HepG2 (cell line): ENCODE results near the gene NCOA7. TPM values are rescaled to one million over a fixed set of nuclear protein-coding genes. Genes with fewer than 3 reads are reported as not detected.

ENCODE experiments used
- DNMT1 ChIP-seq: sonication (generic); formaldehyde crosslinking; IDR thresholded peaks from 2 replicates; pipeline ENCODE4 v1.5.1; 2020; ENCODE audit warnings: mild to moderate bottlenecking, missing genetic modification reagents
- MYNN ChIP-seq: sonication (generic); formaldehyde crosslinking; IDR thresholded peaks from 2 replicates; pipeline ENCODE4 v1.4.0; 2020; ENCODE audit warnings: mild to moderate bottlenecking, low read depth, missing genetic modification reagents
- NR2F1 ChIP-seq, 2 experiments: fragments of 450-650 bp in 1 of 2; formaldehyde crosslinking in 1 of 2; IDR thresholded peaks; 2 replicates each; pipeline versions ENCODE4 v1.5.0 to v1.6.1; 2016 to 2020; ENCODE audit warnings: mild to moderate bottlenecking in 1 of 2, missing compliant biosample characterization in 1 of 2, missing genetic modification reagents in 1 of 2, moderate library complexity in 1 of 2
- POLR2A ChIP-seq, 2 experiments: IDR thresholded peaks; 2 replicates each; pipeline ENCODE4 v1.6.1; 2011; ENCODE audit warnings: low read depth in 2 of 2, low read length in 2 of 2, mild to moderate bottlenecking in 1 of 2, moderate library complexity in 1 of 2; ENCODE audit not compliant: insufficient read depth in 1 of 2
- ZNF850 ChIP-seq: sonication (generic); formaldehyde crosslinking; conservative IDR thresholded peaks from 2 replicates; pipeline ENCODE4 v1.9.0; 2021; ENCODE audit warnings: mild to moderate bottlenecking, missing genetic modification reagents
- polyA plus RNA-seq, 8 experiments: library from polyadenylated mRNA; depleted of rRNA in 3 of 8; stranded (reverse) in 7 of 8; unstranded in 1 of 8; fragments of >200 nt; fragmentation: Illumina TruSeq in 4 of 8; extraction: Trizol in 4 of 8; gene quantifications; 2 replicates each; pipeline versions ENCODE4 v1.2.1 to v1.2.3, GENCODE V29; 2011 to 2016; ENCODE audit warnings: low read depth in 4 of 8, missing spikeins in 1 of 8, mixed read lengths in 1 of 8; ENCODE audit not compliant: insufficient read depth in 1 of 8
- total RNA-seq, 5 experiments: library from RNA; depleted of rRNA; stranded (reverse); fragments of >200 nt; fragmentation: Illumina TruSeq; extraction: Trizol; gene quantifications; 2 replicates each; pipeline ENCODE4 v1.2.3, GENCODE V29; 2016; ENCODE audit warnings: low read depth in 1 of 5
- TF ChIP-seq, protein P1 (sequence below): sonication (generic); formaldehyde crosslinking; IDR thresholded peaks from one replicate; pipeline ENCODE4 v1.5.1; 2020; ENCODE audit warnings: mild to moderate bottlenecking, missing genetic modification reagents; ENCODE audit errors: not compliant biosample characterization

The NCOA7 gene
- total and polyA plus RNA-seq, 2 of the 13 experiments (the other 11 are each of a cell fraction or from before 2014, with no cell fraction given), result 13.6 to 20.8 TPM

DNA sequence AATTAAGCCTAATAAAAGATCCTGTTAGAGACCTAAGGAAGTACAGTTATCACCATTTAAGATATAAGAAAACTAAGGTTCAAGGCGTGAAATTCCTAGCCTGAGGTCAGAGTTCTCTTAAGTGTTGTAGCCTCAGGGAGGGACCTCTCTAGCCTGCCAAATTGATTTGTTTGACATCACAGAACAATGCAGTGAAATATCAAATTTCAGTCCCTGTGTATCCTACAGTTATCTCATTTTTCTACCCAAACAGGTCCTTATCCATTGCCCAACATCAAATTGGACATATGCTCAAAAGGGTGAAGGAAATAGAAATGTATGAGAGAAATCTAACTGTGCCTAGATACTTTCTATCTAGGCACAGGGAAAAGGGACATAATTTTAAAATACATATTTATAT lies 63.0 kb downstream of the NCOA7 start (continued):
- TF ChIP-seq, protein P1, sequence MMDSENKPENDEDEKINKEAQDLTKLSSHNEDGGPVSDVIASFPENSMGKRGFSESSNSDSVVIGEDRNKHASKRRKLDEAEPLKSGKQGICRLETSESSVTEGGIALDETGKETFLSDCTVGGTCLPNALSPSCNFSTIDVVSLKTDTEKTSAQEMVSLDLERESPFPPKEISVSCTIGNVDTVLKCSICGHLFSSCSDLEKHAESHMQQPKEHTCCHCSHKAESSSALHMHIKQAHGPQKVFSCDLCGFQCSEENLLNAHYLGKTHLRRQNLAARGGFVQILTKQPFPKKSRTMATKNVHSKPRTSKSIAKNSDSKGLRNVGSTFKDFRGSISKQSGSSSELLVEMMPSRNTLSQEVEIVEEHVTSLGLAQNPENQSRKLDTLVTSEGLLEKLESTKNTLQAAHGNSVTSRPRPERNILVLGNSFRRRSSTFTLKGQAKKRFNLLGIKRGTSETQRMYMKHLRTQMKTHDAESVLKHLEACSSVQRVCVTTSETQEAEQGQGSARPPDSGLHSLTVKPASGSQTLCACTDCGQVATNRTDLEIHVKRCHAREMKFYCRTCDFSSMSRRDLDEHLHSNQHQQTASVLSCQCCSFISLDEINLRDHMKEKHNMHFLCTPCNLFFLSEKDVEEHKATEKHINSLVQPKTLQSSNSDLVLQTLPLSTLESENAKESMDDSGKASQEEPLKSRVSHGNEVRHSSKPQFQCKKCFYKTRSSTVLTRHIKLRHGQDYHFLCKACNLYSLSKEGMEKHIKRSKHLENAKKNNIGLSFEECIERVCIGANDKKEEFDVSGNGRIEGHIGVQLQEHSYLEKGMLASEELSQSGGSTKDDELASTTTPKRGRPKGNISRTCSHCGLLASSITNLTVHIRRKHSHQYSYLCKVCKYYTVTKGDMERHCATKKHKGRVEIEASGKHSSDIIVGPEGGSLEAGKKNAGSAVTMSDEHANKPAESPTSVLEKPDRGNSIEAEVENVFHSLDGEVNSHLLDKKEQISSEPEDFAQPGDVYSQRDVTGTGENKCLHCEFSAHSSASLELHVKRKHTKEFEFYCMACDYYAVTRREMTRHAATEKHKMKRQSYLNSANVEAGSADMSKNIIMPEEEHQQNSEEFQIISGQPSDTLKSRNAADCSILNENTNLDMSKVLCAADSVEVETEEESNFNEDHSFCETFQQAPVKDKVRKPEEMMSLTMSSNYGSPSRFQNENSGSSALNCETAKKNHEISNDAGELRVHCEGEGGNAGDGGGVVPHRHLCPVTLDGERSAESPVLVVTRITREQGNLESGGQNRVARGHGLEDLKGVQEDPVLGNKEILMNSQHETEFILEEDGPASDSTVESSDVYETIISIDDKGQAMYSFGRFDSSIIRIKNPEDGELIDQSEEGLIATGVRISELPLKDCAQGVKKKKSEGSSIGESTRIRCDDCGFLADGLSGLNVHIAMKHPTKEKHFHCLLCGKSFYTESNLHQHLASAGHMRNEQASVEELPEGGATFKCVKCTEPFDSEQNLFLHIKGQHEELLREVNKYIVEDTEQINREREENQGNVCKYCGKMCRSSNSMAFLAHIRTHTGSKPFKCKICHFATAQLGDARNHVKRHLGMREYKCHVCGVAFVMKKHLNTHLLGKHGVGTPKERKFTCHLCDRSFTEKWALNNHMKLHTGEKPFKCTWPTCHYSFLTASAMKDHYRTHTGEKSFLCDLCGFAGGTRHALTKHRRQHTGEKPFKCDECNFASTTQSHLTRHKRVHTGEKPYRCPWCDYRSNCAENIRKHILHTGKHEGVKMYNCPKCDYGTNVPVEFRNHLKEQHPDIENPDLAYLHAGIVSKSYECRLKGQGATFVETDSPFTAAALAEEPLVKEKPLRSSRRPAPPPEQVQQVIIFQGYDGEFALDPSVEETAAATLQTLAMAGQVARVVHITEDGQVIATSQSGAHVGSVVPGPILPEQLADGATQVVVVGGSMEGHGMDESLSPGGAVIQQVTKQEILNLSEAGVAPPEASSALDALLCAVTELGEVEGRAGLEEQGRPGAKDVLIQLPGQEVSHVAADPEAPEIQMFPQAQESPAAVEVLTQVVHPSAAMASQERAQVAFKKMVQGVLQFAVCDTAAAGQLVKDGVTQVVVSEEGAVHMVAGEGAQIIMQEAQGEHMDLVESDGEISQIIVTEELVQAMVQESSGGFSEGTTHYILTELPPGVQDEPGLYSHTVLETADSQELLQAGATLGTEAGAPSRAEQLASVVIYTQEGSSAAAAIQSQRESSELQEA (CRISPR knock-in tag), result no peak
- TF ChIP-seq ZNF850 (CRISPR knock-in tag) (no peak), NR2F1 (CRISPR knock-in tag; IDR thresholded peaks at IDR 0.05) (no peak), POLR2A (IDR thresholded peaks at IDR 0.05; ENCODE audit: insufficient read depth in 1 of 2, low read depth in 2 of 2, low read length in 2 of 2) (no peak), DNMT1 (CRISPR knock-in tag) (no peak), MYNN (CRISPR knock-in tag) (no peak)
